Tibial artery (tissue), 4 donors: ENCODE results near the gene CCDC91.

Experiments used
- DNase-seq, 2 donors: peaks; one replicate each; pipeline ENCODE4 v3.0.0-alpha.2; 2019
- H3K27ac ChIP-seq, 2 donors: fragments of 200-600 bp; sonication (generic) in 1 of 2; 1 replicate in 1 of 2; 2 replicates in 1 of 2; pipeline ENCODE4 v1.5.1; 2018 to 2019; ENCODE audit warnings: mild to moderate bottlenecking in 1 of 2
- H3K27me3 ChIP-seq, 2 donors: fragments of 200-600 bp; sonication (generic) in 1 of 2; one replicate each; pipeline versions ENCODE4 v1.5.1 to v1.6.0; 2016 to 2019
- H3K36me3 ChIP-seq, 3 donors: fragments of 200-600 bp; sonication (generic) in 2 of 3; one replicate each; pipeline ENCODE4 v1.5.1; 2016 to 2019; ENCODE audit warnings: mild to moderate bottlenecking in 2 of 3
- H3K4me1 ChIP-seq, 4 donors: fragments of 200-600 bp; sonication (generic) in 2 of 4; 1 replicate in 3 of 4; 2 replicates in 1 of 4; pipeline ENCODE4 v1.5.1; 2016 to 2019
- H3K4me3 ChIP-seq, 2 donors: fragments of 200-600 bp; sonication (generic) in 1 of 2; 1 replicate in 1 of 2; 2 replicates in 1 of 2; pipeline ENCODE4 v1.5.1; 2018 to 2019; ENCODE audit warnings: mild to moderate bottlenecking in 2 of 2
- H3K9me3 ChIP-seq, 3 donors: fragments of 200-600 bp; sonication (generic) in 1 of 3; one replicate each; pipeline ENCODE4 v1.5.1; 2016 to 2019
- CTCF ChIP-seq, 2 experiments: fragments of 200-600 bp in 1 of 2; fragments of 450-650 bp in 1 of 2; IDR thresholded peaks; one replicate each; pipeline ENCODE4 v1.5.1; 2017 to 2019; ENCODE audit warnings: antibody characterized with exemption in 2 of 2, mild to moderate bottlenecking in 1 of 2, moderate library complexity in 1 of 2
- intact Hi-C: fragments of 100-400 bp; cut with DNase I; formaldehyde crosslinking; loops from one replicate; pipeline ENCODE4 v1.15.0; 2023; ENCODE audit warnings: low total_unique reads

The CCDC91 gene

DNA sequence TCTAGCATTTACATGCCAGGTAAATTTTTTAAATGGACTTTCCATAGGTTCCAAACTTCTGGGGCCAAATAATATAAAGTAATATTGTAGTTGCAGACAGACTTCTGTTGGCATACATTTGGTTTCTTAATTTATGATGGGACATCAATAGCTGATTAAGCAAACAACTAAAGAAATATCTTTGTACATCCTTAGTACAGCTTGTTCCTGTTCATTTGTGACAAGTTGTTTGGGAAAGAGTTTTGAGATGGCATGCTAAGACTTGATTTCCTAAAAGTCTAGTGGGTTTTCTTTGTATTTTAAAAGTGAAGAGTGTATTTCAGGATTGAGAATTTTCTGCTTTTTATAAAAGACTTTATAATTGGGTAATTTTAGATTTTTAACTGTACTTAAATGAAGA is 41.0 kb downstream of the CCDC91 start:
- TF ChIP-seq CTCF (IDR thresholded peaks at IDR 0.05) = no peak
- intact Hi-C loops = no loop called here
- no peaks in the 10 kb centered on the region for H3K9me3 ChIP-seq
- no peaks in the 10 kb centered on the region for H3K36me3 ChIP-seq
- no peak overlapping the region for H3K4me3 ChIP-seq
- no peak overlapping the region for H3K27ac ChIP-seq
- DNase-seq = no peak
- peaks cover 0 to 41% (median 10%) of the 10 kb centered on the region in 4 donors for H3K4me1 ChIP-seq
- no peaks in the 10 kb centered on the region for H3K27me3 ChIP-seq

- no peaks in the 10 kb centered on the region for H3K9me3 ChIP-seq
- H3K27ac ChIP-seq = no peak overlapping the region
- no peaks in the 10 kb centered on the region for H3K27me3 ChIP-seq
- H3K36me3 ChIP-seq = no peaks in the 10 kb centered on the region
- no peak overlapping the region for H3K4me3 ChIP-seq
- TF ChIP-seq CTCF (IDR thresholded peaks at IDR 0.05) = no peak
- H3K4me1 ChIP-seq = peaks cover 0 to 34% (median 10%) of the 10 kb centered on the region in 4 donors
- DNase-seq = no peak
- intact Hi-C loops = no loop called here
These were observed 42.1 kb downstream of the CCDC91 start for GRCh38 chr12:28232211-28232928.

DNA sequence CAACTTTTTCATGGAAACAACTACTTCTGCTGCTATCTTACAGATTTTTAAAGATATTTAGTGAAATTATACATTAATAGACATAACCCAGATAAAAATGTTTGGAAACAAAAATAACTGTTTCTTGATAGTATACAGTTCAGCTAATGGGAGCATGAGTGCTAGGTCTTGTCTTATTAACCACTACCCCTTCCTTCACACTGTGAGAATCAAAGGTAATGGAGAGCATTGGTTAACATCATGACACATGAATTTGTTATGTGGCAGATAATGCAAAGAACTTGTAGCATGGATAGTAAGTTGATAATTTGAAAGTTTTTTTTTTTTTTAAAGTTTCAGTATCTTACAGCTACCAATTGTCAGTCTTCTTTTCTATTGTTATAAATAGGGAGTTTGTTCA is 44.2 kb downstream of the CCDC91 start:
- Histone ChIP-seq H3K4me1 (peaks cover 0 to 26% (median 9%) of the 10 kb centered on the region in 4 donors), H3K4me3 (no peak overlapping the region), H3K27me3 (no peaks in the 10 kb centered on the region), H3K36me3 (no peaks in the 10 kb centered on the region), H3K27ac (no peak overlapping the region), H3K9me3 (no peaks in the 10 kb centered on the region)
- no peak for DNase-seq
- no peak for TF ChIP-seq CTCF (IDR thresholded peaks at IDR 0.05)
- intact Hi-C loops = no loop called here

GRCh38 chr12:28235015-28235414 is 44.8 kb downstream of the CCDC91 start:
- DNase-seq = no peak

GRCh38 chr12:28235985-28236384 is 45.7 kb downstream of the CCDC91 start:
- no peak for DNase-seq
- no peak overlapping the region for H3K4me3 ChIP-seq
- no peaks in the 10 kb centered on the region for H3K36me3 ChIP-seq
- no peak for TF ChIP-seq CTCF (IDR thresholded peaks at IDR 0.05)
- H3K9me3 ChIP-seq = no peaks in the 10 kb centered on the region
- H3K27me3 ChIP-seq = no peaks in the 10 kb centered on the region
- no peak overlapping the region for H3K27ac ChIP-seq
- H3K4me1 ChIP-seq = peaks cover 0 to 15% (median 4%) of the 10 kb centered on the region in 4 donors
- intact Hi-C loops = no loop called here

More at GRCh38 chr12:28235015-28235414, 44.8 kb downstream of the CCDC91 start:
- peaks cover 0 to 21% (median 6%) of the 10 kb centered on the region in 4 donors for H3K4me1 ChIP-seq
- no peaks in the 10 kb centered on the region for H3K27me3 ChIP-seq
- intact Hi-C loops = no loop called here
- no peak for TF ChIP-seq CTCF (IDR thresholded peaks at IDR 0.05)
- H3K36me3 ChIP-seq = no peaks in the 10 kb centered on the region
- H3K27ac ChIP-seq = no peak overlapping the region
- no peaks in the 10 kb centered on the region for H3K9me3 ChIP-seq
- H3K4me3 ChIP-seq = no peak overlapping the region
